Mesodermal cell (in vitro differentiated cells): ENCODE data around the gene TSPAN18.
A peak's percentile ranks its signal among the peaks of the same experiment; 100 is the strongest.

Experiments
- H3K27ac ChIP-seq: 2 replicates; pipeline ENCODE4 v1.7.0; 2013; ENCODE audit warnings: mild to moderate bottlenecking, low read depth, low read length, moderate library complexity; ENCODE audit not compliant: severe bottlenecking
- H3K36me3 ChIP-seq: 2 replicates; pipeline ENCODE4 v1.7.1; 2013; ENCODE audit warnings: mild to moderate bottlenecking, low read length, moderate library complexity; ENCODE audit not compliant: control insufficient read depth, insufficient read depth
- H3K4me1 ChIP-seq: one replicate; pipeline ENCODE4 v1.7.1; 2013; ENCODE audit warnings: mild to moderate bottlenecking, low read length; ENCODE audit not compliant: insufficient read depth, control insufficient read depth, poor library complexity, severe bottlenecking
- H3K4me3 ChIP-seq: 2 replicates; pipeline ENCODE4 v1.7.0; 2013; ENCODE audit warnings: low read length, control low read depth, mild to moderate bottlenecking; ENCODE audit not compliant: insufficient read depth, poor library complexity, severe bottlenecking; ENCODE audit errors: extremely low read depth
- H3K9me3 ChIP-seq: 2 replicates; pipeline ENCODE4 v1.7.1; 2013; ENCODE audit warnings: mild to moderate bottlenecking, low read length, moderate library complexity; ENCODE audit not compliant: control insufficient read depth
- WGBS, 2 experiments: methylation state at CpG; one replicate each; pipeline ENCODE4 v1.1.5; 2013; ENCODE audit warnings: missing lambda C conversion rate in 2 of 2; ENCODE audit not compliant: insufficient coverage in 2 of 2; 5-methylcytosine and 5-hydroxymethylcytosine counted together

TSPAN18 gene

DNA sequence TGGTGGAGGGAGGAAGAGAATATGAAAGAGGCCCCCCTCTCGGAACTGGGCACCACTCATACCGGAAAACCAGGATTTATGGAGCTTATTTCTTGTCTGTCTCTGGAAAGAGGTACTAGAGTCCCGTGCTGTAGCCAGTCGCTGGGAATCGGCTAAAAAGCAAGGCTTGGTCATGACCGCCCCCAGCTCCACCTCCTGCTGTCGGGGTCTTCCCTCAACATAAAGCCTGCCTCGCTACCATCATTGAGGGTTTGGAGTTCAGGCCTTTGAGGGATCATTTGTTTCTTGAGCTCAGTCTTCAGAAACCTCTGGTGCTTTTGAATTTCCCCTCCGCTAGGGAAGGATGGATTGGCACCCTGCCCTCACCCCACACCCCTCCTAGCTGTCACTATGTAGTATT is 97.1 kb downstream of the TSPAN18 start:
- H3K36me3 ChIP-seq, result peaks cover 6% of the 10 kb centered on the region
- WGBS, 2 experiments, result 44 to 47% methylated on average over 4 to 6 of the region's 9 CpGs
- H3K4me1 ChIP-seq, result peaks cover 22% of the 10 kb centered on the region
- H3K27ac ChIP-seq, result peak overlapping the region; percentile 89
- H3K9me3 ChIP-seq, result no peaks in the 10 kb centered on the region
- no peak overlapping the region for H3K4me3 ChIP-seq

DNA sequence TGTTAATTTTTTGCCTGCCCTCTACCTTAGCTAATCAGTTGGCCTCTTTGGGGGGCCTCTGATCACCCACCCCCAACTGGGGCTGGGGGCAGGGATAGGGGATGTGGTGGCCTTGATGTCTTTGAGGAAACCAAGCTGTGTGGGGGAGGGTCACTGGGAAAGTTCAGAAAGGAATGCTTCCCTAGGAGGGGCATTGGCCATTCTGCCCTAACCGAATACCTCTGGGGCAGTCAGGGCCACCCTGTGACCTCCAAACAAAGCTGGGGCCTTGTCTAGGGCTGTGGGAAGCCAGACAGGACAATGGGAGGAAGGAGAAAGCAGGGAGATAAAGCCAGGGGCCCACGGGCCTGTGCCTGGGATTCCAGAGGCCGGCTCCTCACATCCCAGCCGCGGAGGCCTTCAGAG is 97.5 kb downstream of the TSPAN18 start:
- Histone ChIP-seq H3K9me3 (no peaks in the 10 kb centered on the region), H3K4me3 (no peak overlapping the region), H3K4me1 (peaks cover 22% of the 10 kb centered on the region), H3K27ac (peak overlapping the region; percentile 89), H3K36me3 (peaks cover 4% of the 10 kb centered on the region)
- WGBS, 2 experiments, result 10 to 12% methylated on average over 5 of the region's 5 CpGs

- no peak overlapping the region for H3K4me3 ChIP-seq
- H3K4me1 ChIP-seq, result peaks cover 24% of the 10 kb centered on the region
- no peaks in the 10 kb centered on the region for H3K9me3 ChIP-seq
- H3K36me3 ChIP-seq, result peaks cover under 1% of the 10 kb centered on the region
- 65 to 66% methylated on average over 11 to 13 of the region's 14 CpGs for WGBS, 2 experiments
- peak overlapping the region; percentile 89 for H3K27ac ChIP-seq
These were observed 98.5 kb downstream of the TSPAN18 start for GRCh38 chr11:44825058-44825785.

DNA sequence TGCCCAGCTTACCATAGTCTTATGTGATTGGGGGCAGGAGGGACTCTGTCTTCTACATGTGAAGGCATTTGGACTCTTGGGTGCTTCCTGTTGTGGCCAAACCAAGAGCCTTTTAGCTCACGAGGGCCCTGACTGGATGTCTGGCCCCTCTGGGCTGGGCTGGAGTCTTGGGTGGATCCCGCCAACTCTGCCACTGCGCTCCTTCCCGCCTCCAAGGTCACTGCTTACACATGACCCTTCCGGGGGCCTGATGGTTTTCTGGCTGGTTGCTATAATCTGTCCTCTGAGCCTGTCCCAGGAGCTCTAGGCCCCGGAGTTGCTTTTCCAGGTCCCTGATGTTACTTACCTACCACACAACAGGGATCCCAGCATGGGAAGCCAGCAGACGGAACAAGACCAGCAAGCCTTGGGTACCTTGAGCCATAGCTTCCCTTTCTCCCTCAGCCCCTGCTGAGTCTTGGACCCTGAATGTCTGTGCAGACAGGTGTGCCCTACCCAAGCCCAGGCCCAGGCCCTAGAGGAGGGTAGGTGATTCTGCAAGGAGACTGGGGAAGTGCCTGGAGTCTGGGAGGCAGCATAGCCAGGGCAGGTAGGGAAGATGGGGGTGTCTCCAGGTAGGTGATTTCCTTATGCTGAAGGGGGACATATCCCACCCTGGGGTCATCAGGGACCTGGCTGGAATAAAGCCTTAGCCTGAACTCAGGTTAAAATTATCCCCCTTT is 100.3 kb downstream of the TSPAN18 start:
- Histone ChIP-seq H3K4me3 (no peak overlapping the region), H3K9me3 (no peaks in the 10 kb centered on the region), H3K4me1 (peaks cover 27% of the 10 kb centered on the region), H3K27ac (no peak overlapping the region), H3K36me3 (no peaks in the 10 kb centered on the region)
- WGBS, 2 experiments, result 88 to 94% methylated on average over 7 of the region's 7 CpGs

DNA sequence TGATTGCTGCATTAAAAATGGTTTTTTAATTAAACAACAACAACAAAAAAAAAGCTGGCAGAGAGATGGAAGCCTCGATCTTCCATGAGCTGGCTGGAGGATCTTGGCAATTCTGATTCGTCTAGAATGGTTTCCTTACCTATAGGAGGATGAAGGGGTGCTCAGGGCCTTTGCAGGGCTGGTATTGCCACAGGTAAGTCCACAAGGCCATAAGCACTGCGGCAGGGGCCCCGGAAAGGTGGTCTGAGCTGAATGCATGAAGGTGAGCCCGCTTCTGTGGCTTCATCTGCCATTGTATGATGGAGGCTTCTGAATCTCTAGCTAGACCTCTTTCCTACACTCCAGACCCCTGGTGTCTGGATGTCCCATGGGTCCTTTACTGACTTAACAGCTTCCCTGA is 101.5 kb downstream of the TSPAN18 start:
- Histone ChIP-seq H3K36me3 (no peaks in the 10 kb centered on the region), H3K9me3 (no peaks in the 10 kb centered on the region), H3K4me1 (peaks cover 29% of the 10 kb centered on the region), H3K27ac (no peak overlapping the region), H3K4me3 (no peak overlapping the region)
- 86 to 100% methylated on average over 4 to 5 of the region's 5 CpGs for WGBS, 2 experiments

DNA sequence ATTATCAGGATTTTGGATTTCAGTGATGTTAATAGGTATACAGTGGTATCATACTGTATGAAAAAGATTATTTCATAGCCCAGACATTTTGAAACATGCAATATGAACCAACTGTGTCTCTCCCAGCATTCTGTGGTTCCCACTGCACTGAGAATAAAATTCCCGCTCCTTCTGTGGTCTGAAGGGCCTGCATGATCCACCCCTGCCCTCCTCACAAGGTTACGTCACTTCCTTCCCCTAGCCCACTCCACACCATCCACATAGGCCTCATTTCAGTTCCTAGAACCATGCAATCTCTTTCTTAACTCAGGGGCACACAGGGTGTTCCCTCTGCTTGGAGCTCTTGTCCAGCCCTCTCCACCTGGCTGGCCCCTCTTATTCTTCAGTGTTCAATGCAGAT is 103.1 kb downstream of the TSPAN18 start:
- Histone ChIP-seq H3K9me3 (no peaks in the 10 kb centered on the region), H3K4me1 (peaks cover 21% of the 10 kb centered on the region), H3K36me3 (no peaks in the 10 kb centered on the region), H3K27ac (no peak overlapping the region), H3K4me3 (no peak overlapping the region)
- WGBS, 2 experiments, result 92 to 96% methylated on average over 2 of the region's 2 CpGs

DNA sequence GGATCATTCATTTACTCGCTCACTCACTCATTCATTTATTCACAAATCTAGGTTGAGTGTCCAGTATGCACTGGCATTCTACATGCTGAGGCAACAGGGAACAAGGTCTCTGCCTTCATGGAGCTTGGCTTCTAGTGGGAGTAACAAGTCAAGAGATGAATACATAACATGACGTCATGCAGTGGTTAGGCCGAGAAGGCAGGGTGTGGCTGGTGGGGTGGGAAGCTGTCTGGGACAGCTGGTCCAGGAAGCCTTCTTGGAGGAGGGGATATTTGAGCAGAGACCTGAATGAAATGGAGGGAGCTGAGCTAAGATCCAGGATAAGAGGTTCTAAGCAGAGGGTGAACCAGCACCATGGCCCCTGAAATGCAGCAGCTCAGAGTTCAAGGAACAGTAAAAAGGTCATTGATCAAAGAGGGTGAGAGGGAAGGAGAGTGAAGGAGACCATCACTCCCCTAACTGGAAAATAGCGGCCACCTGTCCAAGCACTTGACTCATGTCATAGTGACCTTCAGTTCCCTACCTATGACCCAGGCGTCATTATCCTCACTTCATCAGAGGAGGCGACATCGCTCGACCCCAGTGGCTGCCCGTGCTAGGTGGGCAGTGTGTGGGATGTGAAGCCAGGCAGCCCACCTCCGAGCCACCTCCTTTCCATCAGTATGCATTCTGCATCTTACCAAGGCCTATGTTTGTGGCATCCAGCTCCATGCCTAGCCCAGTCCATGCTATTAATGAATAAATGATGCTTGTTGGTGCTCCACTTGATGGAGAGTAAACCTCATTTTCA is 105.0 kb downstream of the TSPAN18 start:
- H3K36me3 ChIP-seq, result peaks cover 3% of the 10 kb centered on the region
- 89 to 95% methylated on average over 3 to 6 of the region's 10 CpGs for WGBS, 2 experiments

DNA sequence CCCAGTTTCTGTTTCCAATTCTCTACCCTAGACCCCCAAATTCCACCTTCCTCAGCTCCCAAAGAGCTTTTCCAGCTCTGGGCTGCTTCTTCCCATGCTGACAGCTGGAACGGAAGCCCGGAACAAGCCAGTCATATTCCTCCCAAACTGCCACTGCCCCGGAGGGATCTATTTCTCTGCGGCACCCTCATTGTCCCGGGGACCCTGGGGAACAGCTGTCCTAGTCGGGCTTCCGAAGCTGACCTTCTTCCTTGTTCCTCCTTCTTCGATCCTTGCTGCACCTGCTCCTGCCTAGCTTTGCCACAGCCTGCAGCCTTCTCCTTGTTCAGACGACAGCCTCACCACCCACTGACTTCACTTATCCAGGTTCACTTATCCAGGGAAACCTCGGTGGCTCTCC is 105.7 kb downstream of the TSPAN18 start:
- Histone ChIP-seq H3K4me3 (no peak overlapping the region), H3K4me1 (peaks cover 14% of the 10 kb centered on the region), H3K36me3 (peaks cover 9% of the 10 kb centered on the region), H3K27ac (no peak overlapping the region), H3K9me3 (peaks cover 18% of the 10 kb centered on the region)
- whole genome bisulfite sequencing, 2 experiments, result 83 to 86% methylated on average over 9 of the region's 10 CpGs

More for the DNA sequence above, 105.0 kb downstream of the TSPAN18 start:
- H3K4me3 ChIP-seq, result no peak overlapping the region
- no peak overlapping the region for H3K27ac ChIP-seq
- peaks cover 13% of the 10 kb centered on the region for H3K9me3 ChIP-seq
- peaks cover 14% of the 10 kb centered on the region for H3K4me1 ChIP-seq

GRCh38 chr11:44833221-44833876 is 106.6 kb downstream of the TSPAN18 start:
- 97 to 100% methylated on average over 3 of the region's 6 CpGs for WGBS, 2 experiments
- Histone ChIP-seq H3K36me3 (peaks cover 13% of the 10 kb centered on the region), H3K4me1 (peaks cover 14% of the 10 kb centered on the region), H3K27ac (no peak overlapping the region), H3K9me3 (peaks cover 23% of the 10 kb centered on the region), H3K4me3 (no peak overlapping the region)

DNA sequence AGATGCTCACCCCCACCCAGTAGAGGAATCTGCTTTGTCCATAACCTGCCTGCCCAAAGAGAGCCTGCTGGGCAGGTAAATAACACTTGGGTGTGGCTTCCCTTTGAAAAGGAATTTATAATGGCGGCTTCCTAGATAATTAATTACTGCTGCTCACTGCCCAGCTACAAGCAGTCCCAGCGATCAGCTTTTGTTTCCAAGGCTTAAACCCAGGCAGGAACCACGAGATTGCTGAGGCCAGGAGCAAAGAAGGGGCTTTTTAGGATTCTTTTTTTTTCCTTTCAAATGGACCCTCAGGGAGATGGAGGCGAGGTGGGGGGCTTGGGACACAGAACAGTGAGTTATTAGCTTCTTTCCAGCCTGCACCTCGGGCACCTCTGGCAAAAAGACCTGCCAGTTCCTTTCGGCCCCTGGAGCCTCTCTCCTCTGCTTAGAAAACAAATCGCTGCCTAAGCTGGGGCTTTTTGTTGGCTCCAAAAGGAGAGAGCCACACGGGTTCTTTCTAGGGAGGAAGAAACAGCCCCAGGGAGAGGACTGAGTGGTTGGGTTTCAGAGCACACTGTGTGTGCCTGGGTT is 107.2 kb downstream of the TSPAN18 start:
- Histone ChIP-seq H3K27ac (peak overlapping the region; percentile 62), H3K4me1 (peaks cover 14% of the 10 kb centered on the region), H3K9me3 (peaks cover 23% of the 10 kb centered on the region), H3K4me3 (no peak overlapping the region), H3K36me3 (peaks cover 14% of the 10 kb centered on the region)
- 38% methylated on average over 6 of the region's 8 CpGs for WGBS, 2 experiments
